ENCODE results near the gene WDR88. TPM values are rescaled to one million over a fixed set of nuclear protein-coding genes. Genes with fewer than 3 reads are reported as not detected.

WDR88 gene
- total RNA-seq, 2 donors from 2014 or later, result not detected

DNA sequence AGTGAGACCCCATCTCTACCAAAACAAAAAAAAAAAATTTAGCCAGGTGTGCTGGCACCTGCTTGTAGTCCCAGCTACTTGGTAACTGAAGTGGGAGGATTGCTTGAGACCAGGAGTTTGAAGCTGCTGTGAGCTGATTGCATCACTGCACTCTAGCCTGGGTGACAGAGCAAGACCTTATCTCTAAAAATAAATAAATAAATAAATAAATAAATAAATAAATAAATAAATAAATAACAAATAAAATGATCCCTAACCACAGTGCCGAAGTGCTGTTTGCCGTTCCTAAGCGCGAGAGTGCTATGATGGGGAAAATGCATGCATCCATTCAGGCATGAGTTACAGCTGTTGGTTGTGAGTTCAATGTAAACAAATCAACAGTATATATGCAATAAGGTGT lies 27.2 kb downstream of the WDR88 start:
- Mint-ChIP-seq H3K9me3 (peaks cover 10% of the 10 kb centered on the region), H3K27me3 (ENCODE audit: insufficient read depth) (no peaks in the 10 kb centered on the region), H3K4me3 (no peak overlapping the region), H3K4me1 (no peaks in the 10 kb centered on the region), H3K27ac (no peak overlapping the region), H3K36me3 (ENCODE audit: low read depth) (peaks cover 2% of the 10 kb centered on the region)
- H3K4me1 ChIP-seq (ENCODE audit: control insufficient read depth, insufficient read depth, low read length), result no peaks in the 10 kb centered on the region
- no peaks in the 10 kb centered on the region for H3K27me3 ChIP-seq (ENCODE audit: control insufficient read depth, insufficient read depth, low read length, poor library complexity, severe bottlenecking)
- TF ChIP-seq, protein P1, sequence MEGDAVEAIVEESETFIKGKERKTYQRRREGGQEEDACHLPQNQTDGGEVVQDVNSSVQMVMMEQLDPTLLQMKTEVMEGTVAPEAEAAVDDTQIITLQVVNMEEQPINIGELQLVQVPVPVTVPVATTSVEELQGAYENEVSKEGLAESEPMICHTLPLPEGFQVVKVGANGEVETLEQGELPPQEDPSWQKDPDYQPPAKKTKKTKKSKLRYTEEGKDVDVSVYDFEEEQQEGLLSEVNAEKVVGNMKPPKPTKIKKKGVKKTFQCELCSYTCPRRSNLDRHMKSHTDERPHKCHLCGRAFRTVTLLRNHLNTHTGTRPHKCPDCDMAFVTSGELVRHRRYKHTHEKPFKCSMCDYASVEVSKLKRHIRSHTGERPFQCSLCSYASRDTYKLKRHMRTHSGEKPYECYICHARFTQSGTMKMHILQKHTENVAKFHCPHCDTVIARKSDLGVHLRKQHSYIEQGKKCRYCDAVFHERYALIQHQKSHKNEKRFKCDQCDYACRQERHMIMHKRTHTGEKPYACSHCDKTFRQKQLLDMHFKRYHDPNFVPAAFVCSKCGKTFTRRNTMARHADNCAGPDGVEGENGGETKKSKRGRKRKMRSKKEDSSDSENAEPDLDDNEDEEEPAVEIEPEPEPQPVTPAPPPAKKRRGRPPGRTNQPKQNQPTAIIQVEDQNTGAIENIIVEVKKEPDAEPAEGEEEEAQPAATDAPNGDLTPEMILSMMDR (conservative IDR thresholded peaks at IDR 0.05), result no peak
- peak; percentile 5 for DNase-seq
- no peaks in the 10 kb centered on the region for H3K36me3 ChIP-seq (ENCODE audit: control insufficient read depth, insufficient read depth, low read length)
- H3K9me3 ChIP-seq (ENCODE audit: control insufficient read depth, low read length), result no peaks in the 10 kb centered on the region
- H3K4me3 ChIP-seq (ENCODE audit: low read length), result no peak overlapping the region
- WGBS, 2 experiments (ENCODE audit: insufficient coverage in 1 of 2, insufficient read length in 1 of 2), result 100% methylated on average over 4 of the region's 4 CpGs; no CpG with 5 or more reads in 1 of the 2 experiments
- H3K9ac ChIP-seq (ENCODE audit: extremely low read depth, low read length, poor library complexity, severe bottlenecking), result no peak overlapping the region
- H3K27ac ChIP-seq (ENCODE audit: low read depth, low read length), result no peak overlapping the region

DNA sequence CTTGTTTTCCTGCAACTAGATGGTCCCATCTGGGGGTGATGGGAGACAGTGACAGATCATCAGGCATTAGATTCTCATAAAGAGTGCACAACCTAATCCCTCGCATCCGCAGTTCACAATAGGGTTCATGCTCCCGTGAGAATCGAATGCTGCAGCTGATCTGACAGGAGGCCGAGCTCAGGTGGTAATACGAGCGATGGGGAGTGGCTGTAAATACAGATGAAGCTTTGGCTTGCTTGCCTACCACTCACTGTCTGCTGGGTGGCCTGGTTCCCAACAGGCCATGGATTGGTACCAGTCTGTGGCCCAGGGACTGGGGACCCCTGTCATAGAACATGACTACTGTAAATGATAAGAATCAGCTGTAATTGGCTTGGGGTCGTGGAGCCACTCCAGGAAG lies 28.0 kb downstream of the WDR88 start:
- H3K36me3 Mint-ChIP-seq (ENCODE audit: low read depth), result peaks cover 3% of the 10 kb centered on the region
- Histone ChIP-seq H3K4me1 (ENCODE audit: control insufficient read depth, insufficient read depth, low read length) (no peaks in the 10 kb centered on the region), H3K36me3 (ENCODE audit: control insufficient read depth, insufficient read depth, low read length) (no peaks in the 10 kb centered on the region), H3K27me3 (ENCODE audit: control insufficient read depth, insufficient read depth, low read length, poor library complexity, severe bottlenecking) (no peaks in the 10 kb centered on the region), H3K4me3 (ENCODE audit: low read length) (no peak overlapping the region), H3K9ac (ENCODE audit: extremely low read depth, low read length, poor library complexity, severe bottlenecking) (no peak overlapping the region), H3K9me3 (ENCODE audit: control insufficient read depth, low read length) (no peaks in the 10 kb centered on the region), H3K27ac (ENCODE audit: low read depth, low read length) (no peak overlapping the region)
- TF ChIP-seq, protein P1 (conservative IDR thresholded peaks at IDR 0.05), result no peak
- no peak overlapping the region for H3K27ac Mint-ChIP-seq
- H3K4me1 Mint-ChIP-seq, result no peaks in the 10 kb centered on the region
- peaks cover 14% of the 10 kb centered on the region for H3K9me3 Mint-ChIP-seq
- DNase-seq, result peak; percentile 7
- H3K4me3 Mint-ChIP-seq, result no peak overlapping the region
- no peaks in the 10 kb centered on the region for H3K27me3 Mint-ChIP-seq (ENCODE audit: insufficient read depth)
- 90 to 97% methylated on average over 7 to 8 of the region's 8 CpGs for WGBS, 2 experiments (ENCODE audit: insufficient coverage in 1 of 2, insufficient read length in 1 of 2)

DNA sequence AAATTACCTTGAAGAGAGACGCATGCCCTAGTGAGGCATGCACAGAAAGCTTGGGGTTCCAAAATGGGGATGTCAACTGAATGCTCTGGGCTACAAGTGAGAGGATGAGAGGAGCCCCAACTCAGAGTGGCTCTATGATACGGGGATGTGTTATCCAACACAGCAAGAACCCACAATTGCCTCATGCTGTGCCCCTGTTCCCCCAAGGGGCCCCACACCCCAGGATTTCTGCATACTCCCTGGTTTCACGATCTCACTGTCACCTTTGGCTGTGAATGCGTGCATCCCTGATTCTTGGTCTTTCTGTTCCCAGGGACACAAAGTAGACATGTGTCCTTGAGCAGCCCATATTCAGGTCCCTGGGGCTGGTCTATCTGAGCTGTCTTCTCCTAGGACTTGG lies 29.3 kb downstream of the WDR88 start:
- DNase-seq, result peak; percentile 18
- Mint-ChIP-seq H3K36me3 (ENCODE audit: low read depth) (peaks cover 3% of the 10 kb centered on the region), H3K4me3 (no peak overlapping the region), H3K9me3 (peaks cover 17% of the 10 kb centered on the region), H3K27me3 (ENCODE audit: insufficient read depth) (no peaks in the 10 kb centered on the region), H3K4me1 (no peaks in the 10 kb centered on the region), H3K27ac (no peak overlapping the region)
- no peak overlapping the region for H3K9ac ChIP-seq (ENCODE audit: extremely low read depth, low read length, poor library complexity, severe bottlenecking)
- no peaks in the 10 kb centered on the region for H3K4me1 ChIP-seq (ENCODE audit: control insufficient read depth, insufficient read depth, low read length)
- no peaks in the 10 kb centered on the region for H3K36me3 ChIP-seq (ENCODE audit: control insufficient read depth, insufficient read depth, low read length)
- no peaks in the 10 kb centered on the region for H3K27me3 ChIP-seq (ENCODE audit: control insufficient read depth, insufficient read depth, low read length, poor library complexity, severe bottlenecking)
- WGBS, 2 experiments (ENCODE audit: insufficient coverage in 1 of 2, insufficient read length in 1 of 2), result 94 to 95% methylated on average over 3 to 4 of the region's 4 CpGs
- H3K4me3 ChIP-seq (ENCODE audit: low read length), result no peak overlapping the region
- TF ChIP-seq, protein P1 (conservative IDR thresholded peaks at IDR 0.05), result no peak
- no peaks in the 10 kb centered on the region for H3K9me3 ChIP-seq (ENCODE audit: control insufficient read depth, low read length)
- H3K27ac ChIP-seq (ENCODE audit: low read depth, low read length), result no peak overlapping the region

Measured in endodermal cell (in vitro differentiated cells).